DND-41 (cell line): Measurements from ENCODE around the gene GARIN1A.

Source experiments
- EZH2 ChIP-seq: IDR thresholded peaks from 3 replicates; pipeline ENCODE4 v1.6.1; 2012; ENCODE audit warnings: borderline replicate concordance, low read depth, mild to moderate bottlenecking, moderate library complexity, low read length, inconsistent platforms; ENCODE audit not compliant: severe bottlenecking
- TF ChIP-seq, protein P1 (sequence below): IDR thresholded peaks from 2 replicates; pipeline ENCODE4 v1.5.1; 2012; ENCODE audit warnings: borderline replicate concordance, low read length, moderate library complexity, mild to moderate bottlenecking; ENCODE audit not compliant: poor library complexity, severe bottlenecking; ENCODE audit errors: extremely low read depth

DNA sequence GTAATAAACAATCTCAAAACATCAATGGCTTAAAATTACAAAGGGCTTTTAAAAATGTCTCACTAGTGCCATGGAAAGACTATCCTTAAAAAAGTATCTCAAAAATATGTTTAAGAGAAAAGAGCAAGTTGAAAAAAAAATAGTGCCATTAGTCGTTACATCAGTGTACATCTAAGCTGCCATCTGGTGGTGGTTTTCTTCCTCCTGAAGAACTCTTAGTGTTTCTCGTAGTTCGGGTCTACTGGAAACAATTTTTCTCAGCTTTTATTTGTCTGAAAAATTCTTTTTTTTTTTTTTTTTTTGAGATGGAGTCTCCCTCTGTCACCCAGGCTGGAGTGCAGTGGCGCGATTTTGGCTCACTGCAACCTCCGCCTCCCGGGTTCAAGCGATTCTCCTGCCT is 5.9 kb upstream of the GARIN1A start:
- TF ChIP-seq, protein P1, sequence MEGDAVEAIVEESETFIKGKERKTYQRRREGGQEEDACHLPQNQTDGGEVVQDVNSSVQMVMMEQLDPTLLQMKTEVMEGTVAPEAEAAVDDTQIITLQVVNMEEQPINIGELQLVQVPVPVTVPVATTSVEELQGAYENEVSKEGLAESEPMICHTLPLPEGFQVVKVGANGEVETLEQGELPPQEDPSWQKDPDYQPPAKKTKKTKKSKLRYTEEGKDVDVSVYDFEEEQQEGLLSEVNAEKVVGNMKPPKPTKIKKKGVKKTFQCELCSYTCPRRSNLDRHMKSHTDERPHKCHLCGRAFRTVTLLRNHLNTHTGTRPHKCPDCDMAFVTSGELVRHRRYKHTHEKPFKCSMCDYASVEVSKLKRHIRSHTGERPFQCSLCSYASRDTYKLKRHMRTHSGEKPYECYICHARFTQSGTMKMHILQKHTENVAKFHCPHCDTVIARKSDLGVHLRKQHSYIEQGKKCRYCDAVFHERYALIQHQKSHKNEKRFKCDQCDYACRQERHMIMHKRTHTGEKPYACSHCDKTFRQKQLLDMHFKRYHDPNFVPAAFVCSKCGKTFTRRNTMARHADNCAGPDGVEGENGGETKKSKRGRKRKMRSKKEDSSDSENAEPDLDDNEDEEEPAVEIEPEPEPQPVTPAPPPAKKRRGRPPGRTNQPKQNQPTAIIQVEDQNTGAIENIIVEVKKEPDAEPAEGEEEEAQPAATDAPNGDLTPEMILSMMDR = peak; percentile 53
- no peak for TF ChIP-seq EZH2
